Gastroesophageal sphincter (tissue), 4 donors: ENCODE results near the gene CLCNKB. TPM values are rescaled to one million over a fixed set of nuclear protein-coding genes. Genes with fewer than 3 reads are reported as not detected.
"Not testable (repeated sequence)": the region's sequence is repeated elsewhere in the genome, so short reads cannot be mapped to it uniquely, and the experiment has no call there.

Experiments used
- ATAC-seq: fragments of 150-250 bp; one replicate; pipeline ENCODE4 v1.9.1; 2016; ENCODE audit warnings: mild to moderate bottlenecking, moderate library complexity
- H3K27ac ChIP-seq, 4 donors: fragments of 200-600 bp; sonication (generic) in 3 of 4; 1 replicate in 3 of 4; 2 replicates in 1 of 4; pipeline ENCODE4 v1.5.1; 2016 to 2019
- H3K27me3 ChIP-seq: fragments of 200-600 bp; sonication (generic); one replicate; pipeline ENCODE4 v1.5.1; 2019
- H3K36me3 ChIP-seq, 2 donors: fragments of 200-600 bp; sonication (generic); one replicate each; pipeline ENCODE4 v1.5.1; 2019; ENCODE audit warnings: control low read depth in 1 of 2
- H3K4me1 ChIP-seq, 3 donors: fragments of 200-600 bp; sonication (generic); 1 replicate in 2 of 3; 2 replicates in 1 of 3; pipeline ENCODE4 v1.5.1; 2016 to 2019; ENCODE audit warnings: control low read depth in 2 of 3
- H3K4me3 ChIP-seq, 2 donors: fragments of 200-600 bp; sonication (generic); one replicate each; pipeline ENCODE4 v1.5.1; 2019; ENCODE audit warnings: mild to moderate bottlenecking in 1 of 2, moderate library complexity in 1 of 2
- H3K9me3 ChIP-seq, 3 donors: fragments of 200-600 bp; sonication (generic); one replicate each; pipeline ENCODE4 v1.5.1; 2017 to 2019; ENCODE audit warnings: control low read depth in 2 of 3
- EP300 ChIP-seq: sonication (generic); formaldehyde crosslinking; IDR thresholded peaks from one replicate; pipeline ENCODE4 v1.6.1; 2017; ENCODE audit warnings: antibody characterized with exemption, mild to moderate bottlenecking
- POLR2A ChIP-seq, 2 donors: fragments of 450-650 bp; IDR thresholded peaks; one replicate each; pipeline ENCODE4 v1.6.1; 2017; ENCODE audit warnings: antibody characterized with exemption in 2 of 2, mild to moderate bottlenecking in 2 of 2, moderate library complexity in 1 of 2
- POLR2AphosphoS5 ChIP-seq: sonication (generic); formaldehyde crosslinking; IDR thresholded peaks from one replicate; pipeline ENCODE4 v1.6.1; 2017; ENCODE audit warnings: antibody characterized with exemption
- WGBS, 2 donors: methylation state at CpG; one replicate each; pipeline ENCODE4 v1.1.5; 2018; ENCODE audit warnings: low coverage in 1 of 2; 5-methylcytosine and 5-hydroxymethylcytosine counted together
- total RNA-seq, 4 donors: library from RNA; depleted of rRNA; stranded (reverse); fragments of >200 nt; gene quantifications; one replicate each; pipeline ENCODE4 v1.1.0, GENCODE V29; 2016
- TF ChIP-seq, protein P1 (sequence below), 4 experiments: fragments of 200-600 bp in 2 of 4; fragments of 450-650 bp in 2 of 4; sonication (generic) in 1 of 4; IDR thresholded peaks; one replicate each; pipeline ENCODE4 v1.5.1; 2017 to 2019; ENCODE audit warnings: antibody characterized with exemption in 4 of 4, mild to moderate bottlenecking in 2 of 4, moderate library complexity in 2 of 4

The CLCNKB gene
- total RNA-seq, 4 donors from 2014 or later: 0.20 to 1.9 (median 0.82) TPM

DNA sequence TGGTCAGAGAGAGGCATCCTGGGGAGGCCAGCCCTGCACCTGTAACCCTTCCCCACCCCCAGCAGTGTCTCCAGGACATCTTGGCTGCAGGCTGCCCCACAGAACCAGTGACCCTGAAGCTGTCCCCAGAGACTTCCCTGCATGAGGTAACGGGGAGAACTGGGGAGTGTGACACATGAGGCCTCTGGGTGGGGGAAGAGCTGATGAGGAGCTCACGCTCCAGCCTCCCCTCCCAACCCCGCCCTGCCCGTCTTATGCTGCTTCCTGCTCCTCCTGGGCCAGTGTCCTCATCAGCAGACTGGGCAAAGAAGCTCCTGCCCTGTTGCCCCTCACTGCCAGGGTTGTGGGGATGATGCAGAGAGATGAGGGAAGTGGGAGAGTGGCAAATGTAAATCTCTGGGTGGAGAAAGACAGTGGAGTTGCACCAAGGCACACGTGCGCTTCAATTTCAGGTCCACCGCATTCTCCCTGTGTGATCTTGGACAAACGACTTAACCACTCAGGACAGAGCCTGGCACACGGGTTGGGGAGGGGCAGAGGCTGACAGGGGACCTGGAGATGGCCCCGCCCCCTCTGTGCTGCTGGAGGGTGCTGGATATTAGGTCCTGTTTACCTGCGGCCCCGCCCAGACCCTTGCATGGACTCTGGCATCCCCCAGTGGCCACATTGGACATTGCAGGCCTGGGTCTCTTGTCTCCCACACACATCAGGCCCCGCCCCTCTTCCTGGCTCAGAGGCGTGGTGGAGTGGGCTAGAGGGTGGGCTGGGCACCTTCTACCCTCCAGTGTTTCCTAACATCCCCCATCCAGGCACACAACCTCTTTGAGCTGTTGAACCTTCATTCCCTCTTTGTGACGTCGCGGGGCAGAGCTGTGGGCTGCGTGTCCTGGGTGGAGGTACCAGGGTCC lies 12.3 kb downstream of the CLCNKB start:
- no peaks in the 10 kb centered on the region for H3K9me3 ChIP-seq
- no peaks in the 10 kb centered on the region for H3K27me3 ChIP-seq
- H3K4me1 ChIP-seq: peaks cover 0 to 10% (median 0%) of the 10 kb centered on the region in 3 donors
- no peak overlapping the region for H3K4me3 ChIP-seq
- no peaks in the 10 kb centered on the region for H3K36me3 ChIP-seq
- 0% methylated on average over 4 of the region's 18 CpGs; no CpG with 5 or more reads in 1 of the 2 donors for WGBS, 2 donors
- H3K27ac ChIP-seq: no peak overlapping the region
- ATAC-seq: peak; percentile 79
- TF ChIP-seq EP300: no peak
- TF ChIP-seq POLR2AphosphoS5: no peak
- TF ChIP-seq POLR2A (IDR thresholded peaks at IDR 0.05): no peak
- TF ChIP-seq, protein P1, sequence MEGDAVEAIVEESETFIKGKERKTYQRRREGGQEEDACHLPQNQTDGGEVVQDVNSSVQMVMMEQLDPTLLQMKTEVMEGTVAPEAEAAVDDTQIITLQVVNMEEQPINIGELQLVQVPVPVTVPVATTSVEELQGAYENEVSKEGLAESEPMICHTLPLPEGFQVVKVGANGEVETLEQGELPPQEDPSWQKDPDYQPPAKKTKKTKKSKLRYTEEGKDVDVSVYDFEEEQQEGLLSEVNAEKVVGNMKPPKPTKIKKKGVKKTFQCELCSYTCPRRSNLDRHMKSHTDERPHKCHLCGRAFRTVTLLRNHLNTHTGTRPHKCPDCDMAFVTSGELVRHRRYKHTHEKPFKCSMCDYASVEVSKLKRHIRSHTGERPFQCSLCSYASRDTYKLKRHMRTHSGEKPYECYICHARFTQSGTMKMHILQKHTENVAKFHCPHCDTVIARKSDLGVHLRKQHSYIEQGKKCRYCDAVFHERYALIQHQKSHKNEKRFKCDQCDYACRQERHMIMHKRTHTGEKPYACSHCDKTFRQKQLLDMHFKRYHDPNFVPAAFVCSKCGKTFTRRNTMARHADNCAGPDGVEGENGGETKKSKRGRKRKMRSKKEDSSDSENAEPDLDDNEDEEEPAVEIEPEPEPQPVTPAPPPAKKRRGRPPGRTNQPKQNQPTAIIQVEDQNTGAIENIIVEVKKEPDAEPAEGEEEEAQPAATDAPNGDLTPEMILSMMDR (IDR thresholded peaks at IDR 0.05): peak in 3 of 4 experiments; percentile 90 to 96 (median 93)

DNA sequence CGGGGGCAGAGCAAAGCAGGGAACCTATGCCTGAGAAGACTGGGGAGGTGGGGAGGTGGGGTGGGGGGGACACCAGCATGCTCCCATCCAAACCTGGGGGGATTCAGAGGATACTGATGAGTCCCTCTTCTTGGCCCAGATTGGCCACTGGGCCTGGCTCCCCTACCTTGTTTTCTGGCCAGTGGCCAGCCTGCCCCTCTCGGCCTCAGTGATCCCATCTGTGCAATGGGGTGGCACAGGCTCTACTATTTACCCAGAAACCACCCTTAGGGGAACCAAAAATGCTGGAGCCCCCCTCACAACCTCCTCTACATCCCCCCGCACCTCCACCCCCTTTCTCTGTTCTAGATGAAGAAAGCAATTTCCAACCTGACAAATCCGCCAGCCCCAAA lies 12.9 kb downstream of the CLCNKB start:
- ATAC-seq, H3K4me1 ChIP-seq, H3K27ac ChIP-seq, H3K27me3 ChIP-seq, H3K9me3 ChIP-seq, H3K36me3 ChIP-seq, H3K4me3 ChIP-seq: not testable (repeated sequence)
- WGBS, 2 donors: no CpG with 5 or more reads among the region's 4 CpGs

GRCh38 chr1:16057314-16057915 lies 13.8 kb downstream of the CLCNKB start:
- not testable (repeated sequence) for H3K36me3 ChIP-seq, H3K27ac ChIP-seq, H3K4me3 ChIP-seq, H3K27me3 ChIP-seq, H3K4me1 ChIP-seq, ATAC-seq, H3K9me3 ChIP-seq
- 46 to 66% methylated on average over 3 to 4 of the region's 7 CpGs for WGBS, 2 donors

GRCh38 chr1:16058394-16059120 lies 15.0 kb downstream of the CLCNKB start:
- H3K9me3 ChIP-seq, H3K4me3 ChIP-seq, H3K4me1 ChIP-seq, ATAC-seq, H3K36me3 ChIP-seq, H3K27ac ChIP-seq, H3K27me3 ChIP-seq: not testable (repeated sequence)
- WGBS, 2 donors: 83% methylated on average over 1 of the region's 20 CpGs; no CpG with 5 or more reads in 1 of the 2 donors

- Histone ChIP-seq H3K36me3 (no peaks in the 10 kb centered on the region), H3K4me1 (peaks cover 0 to 13% (median 0%) of the 10 kb centered on the region in 3 donors), H3K9me3 (no peaks in the 10 kb centered on the region), H3K27ac (no peak overlapping the region), H3K4me3 (no peak overlapping the region), H3K27me3 (no peaks in the 10 kb centered on the region)
- WGBS, 2 donors: 93 to 100% methylated on average over 1 to 3 of the region's 3 CpGs
- TF ChIP-seq POLR2A (IDR thresholded peaks at IDR 0.05) (no peak), EP300 (no peak), POLR2AphosphoS5 (no peak)
- TF ChIP-seq, protein P1 (IDR thresholded peaks at IDR 0.05): no peak
- ATAC-seq: no peak
Observed at GRCh38 chr1:16061266-16061665, 17.7 kb downstream of the CLCNKB start.

GRCh38 chr1:16061989-16062686 lies 18.6 kb downstream of the CLCNKB start:
- 20% methylated on average over 1 of the region's 18 CpGs; no CpG with 5 or more reads in 1 of the 2 donors for WGBS, 2 donors
- H3K36me3 ChIP-seq, H3K27ac ChIP-seq, H3K27me3 ChIP-seq, ATAC-seq, H3K9me3 ChIP-seq, H3K4me3 ChIP-seq: not testable (repeated sequence)
- peaks cover 0 to 11% (median 0%) of the 10 kb centered on the region in 3 donors for H3K4me1 ChIP-seq

- WGBS, 2 donors: 82 to 84% methylated on average over 3 to 9 of the region's 9 CpGs
- H3K9me3 ChIP-seq, H3K27ac ChIP-seq, H3K27me3 ChIP-seq, H3K36me3 ChIP-seq, ATAC-seq, H3K4me3 ChIP-seq: not testable (repeated sequence)
- peaks cover 0 to 13% (median 0%) of the 10 kb centered on the region in 3 donors for H3K4me1 ChIP-seq
Observed at GRCh38 chr1:16062687-16063075, 19.1 kb downstream of the CLCNKB start.
